ENCODE data around the gene MET.
"Not testable (repeated sequence)": the region's sequence is repeated elsewhere in the genome, so short reads cannot be mapped to it uniquely, and the experiment has no call there.

The MET gene

DNA sequence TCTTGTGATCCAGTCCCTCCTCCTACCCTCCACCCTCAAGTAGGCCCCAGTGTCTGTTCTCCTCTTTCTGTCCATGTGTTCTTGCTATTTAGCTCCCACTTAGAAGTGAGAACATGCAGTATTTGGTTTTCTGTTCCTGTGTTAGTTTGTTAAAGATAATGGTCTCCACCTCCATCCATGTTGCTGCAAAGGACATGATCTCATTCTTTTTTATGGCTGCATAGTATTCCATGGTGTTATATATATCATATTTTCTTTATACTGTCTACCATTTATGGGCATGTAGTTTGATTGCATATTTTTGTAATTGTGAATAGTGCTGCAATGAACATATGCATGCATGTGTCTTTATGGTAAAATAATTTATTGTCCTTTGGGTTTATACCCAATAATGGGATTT is 12.7 kb upstream of the MET start:
- DNase-seq; in situ Hi-C loops (cut with MboI; ENCODE audit: low pct_unique_long_range_greater_than_20kb, low sequenced_read_pairs): not testable (repeated sequence)

DNA sequence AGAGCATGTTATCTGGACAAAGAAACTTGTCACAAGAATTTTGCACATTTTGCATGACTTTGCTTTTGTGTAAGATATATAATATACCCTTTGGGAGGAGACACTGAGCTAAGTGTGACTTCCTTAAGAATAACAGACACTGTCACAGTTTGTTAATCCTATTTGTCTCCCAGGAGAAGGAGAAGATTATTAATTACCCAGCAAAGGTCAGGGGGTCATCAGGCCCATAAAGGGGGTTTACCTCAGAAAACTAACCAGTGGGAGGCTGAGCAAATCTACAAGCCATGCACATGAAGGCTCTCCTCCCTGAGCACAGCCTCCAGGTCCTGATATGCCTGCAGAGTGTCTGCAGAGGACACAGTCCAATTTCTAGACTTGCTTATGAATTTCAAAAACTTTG is 10.1 kb upstream of the MET start:
- in situ Hi-C loops (cut with MboI; ENCODE audit: low pct_unique_long_range_greater_than_20kb, low sequenced_read_pairs) = no loop called here

DNA sequence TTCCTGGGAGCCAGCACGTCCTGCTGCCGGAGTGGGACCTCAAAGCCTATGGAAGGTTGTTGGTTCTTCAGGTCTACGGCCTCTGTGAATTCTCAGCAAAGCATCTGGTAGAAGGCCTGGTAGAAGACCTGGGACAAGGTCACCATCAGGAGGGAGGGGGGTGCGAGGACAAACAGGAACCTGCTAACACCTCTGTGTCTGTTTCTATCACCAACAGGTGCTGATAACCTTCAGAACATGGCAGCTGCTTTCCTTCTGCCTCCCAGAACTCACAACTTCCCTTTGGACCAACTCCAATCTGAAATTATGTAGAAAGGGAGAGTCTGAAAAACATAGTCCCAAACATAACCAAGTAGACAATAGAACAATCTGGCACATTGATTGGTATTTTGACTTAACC is 8.3 kb upstream of the MET start:
- in situ Hi-C loops (cut with MboI; ENCODE audit: low pct_unique_long_range_greater_than_20kb, low sequenced_read_pairs) = no loop called here
- DNase-seq = no peak

More for the DNA sequence above, 10.1 kb upstream of the MET start:
- no peak for DNase-seq

DNA sequence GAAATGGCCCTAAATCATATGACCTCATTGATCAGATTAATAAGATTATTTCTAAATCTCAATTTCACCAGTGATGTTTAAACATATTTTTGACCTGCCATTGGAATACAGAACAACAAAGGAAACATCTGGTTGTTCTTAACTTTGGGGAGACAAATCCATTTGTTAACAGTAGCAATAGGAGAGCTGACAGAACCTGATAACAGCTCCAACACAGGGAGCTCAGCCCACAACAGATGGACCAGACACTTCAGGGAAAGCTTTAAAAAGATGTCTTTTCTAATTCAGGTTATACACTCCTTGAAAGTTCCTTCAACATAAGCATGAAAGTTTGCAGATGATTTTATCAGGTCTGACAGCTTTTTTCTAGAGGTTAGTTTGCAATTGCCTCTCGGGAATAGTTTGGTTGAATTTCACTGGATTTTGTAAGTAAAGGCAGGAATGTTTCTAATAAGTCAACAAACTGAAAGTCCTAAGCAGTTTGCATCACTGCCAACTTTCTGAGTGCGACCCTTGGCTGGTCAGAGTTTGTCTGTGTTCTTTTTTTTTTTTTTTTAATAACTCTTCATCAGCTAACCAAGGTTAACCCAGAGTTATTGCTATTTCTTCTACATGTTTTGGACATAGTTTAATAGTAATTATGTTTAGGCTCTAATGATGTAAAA is 6.5 kb upstream of the MET start:
- in situ Hi-C loops (cut with MboI; ENCODE audit: low pct_unique_long_range_greater_than_20kb, low sequenced_read_pairs) = no loop called here
- no peak for DNase-seq

DNA sequence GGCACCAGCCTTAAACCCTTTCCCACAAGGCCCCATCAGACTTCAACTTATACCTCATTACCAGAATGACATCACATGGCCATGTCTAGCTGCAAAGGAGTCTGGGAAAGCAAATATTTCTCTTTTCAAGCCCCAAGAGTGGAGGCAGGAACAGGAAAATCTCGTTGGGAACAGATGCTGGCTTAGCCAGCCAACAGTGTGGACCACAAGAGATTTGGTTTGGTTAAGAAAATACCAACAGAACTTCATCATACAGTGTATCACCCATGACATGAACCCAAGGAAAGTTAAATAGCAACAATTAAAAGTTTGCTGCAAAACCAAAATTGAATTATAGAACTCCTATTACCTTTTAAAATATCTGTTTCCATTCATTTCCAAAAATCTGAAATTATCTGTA is 2.2 kb upstream of the MET start:
- in situ Hi-C loops (cut with MboI; ENCODE audit: low pct_unique_long_range_greater_than_20kb, low sequenced_read_pairs) = no loop called here
- no peak for DNase-seq

DNA sequence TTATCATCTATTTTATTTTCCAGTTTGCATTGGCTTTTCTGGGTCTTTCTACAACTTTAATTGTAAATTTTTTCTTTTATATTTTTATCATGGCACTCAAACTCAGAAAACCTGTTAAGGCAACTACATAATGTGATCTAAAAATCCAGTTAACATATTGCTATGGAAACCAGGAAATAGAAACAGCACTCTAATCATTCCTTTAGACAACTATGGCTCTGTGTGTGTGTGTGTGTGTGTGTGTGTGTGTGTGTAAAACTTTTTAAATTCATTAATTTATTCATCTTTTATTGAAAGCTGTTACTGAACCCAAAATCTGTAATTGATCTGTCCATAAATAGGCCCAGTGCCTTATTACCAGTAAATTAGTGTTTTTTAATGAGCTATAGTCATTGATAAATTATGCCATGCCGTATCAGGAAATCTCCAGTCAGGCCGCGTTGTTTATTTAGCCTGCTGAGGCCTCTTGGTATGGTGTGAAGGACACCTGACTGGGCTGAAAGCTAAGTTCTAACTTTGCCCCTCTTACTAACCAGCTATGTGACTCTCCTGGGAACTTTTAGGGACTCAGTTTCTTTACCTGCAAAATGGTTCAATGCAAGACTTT is 1.5 kb upstream of the MET start:
- in situ Hi-C loops (cut with MboI; ENCODE audit: low pct_unique_long_range_greater_than_20kb, low sequenced_read_pairs) = no loop called here
- no peak for DNase-seq

DNA sequence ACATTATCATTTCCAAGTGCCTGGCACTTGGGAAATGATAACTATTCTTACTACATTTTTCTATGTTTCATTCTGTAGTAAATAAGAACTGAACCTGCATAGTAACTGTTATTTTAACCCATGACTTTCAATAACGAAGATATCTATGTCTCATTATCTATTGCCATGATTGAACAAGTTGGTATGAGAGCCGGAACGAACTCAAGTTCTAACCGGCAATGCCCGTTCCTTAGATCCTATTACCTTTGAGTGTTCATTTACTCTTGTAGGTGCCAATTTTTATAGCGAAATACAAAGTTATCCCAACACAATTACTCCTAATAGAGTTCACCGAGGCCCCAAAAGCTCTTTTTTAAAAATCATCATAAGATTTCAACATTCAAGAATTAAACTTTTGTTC is 885 bp upstream of the MET start:
- in situ Hi-C loops (cut with MboI; ENCODE audit: low pct_unique_long_range_greater_than_20kb, low sequenced_read_pairs) = no loop called here
- DNase-seq = no peak

DNA sequence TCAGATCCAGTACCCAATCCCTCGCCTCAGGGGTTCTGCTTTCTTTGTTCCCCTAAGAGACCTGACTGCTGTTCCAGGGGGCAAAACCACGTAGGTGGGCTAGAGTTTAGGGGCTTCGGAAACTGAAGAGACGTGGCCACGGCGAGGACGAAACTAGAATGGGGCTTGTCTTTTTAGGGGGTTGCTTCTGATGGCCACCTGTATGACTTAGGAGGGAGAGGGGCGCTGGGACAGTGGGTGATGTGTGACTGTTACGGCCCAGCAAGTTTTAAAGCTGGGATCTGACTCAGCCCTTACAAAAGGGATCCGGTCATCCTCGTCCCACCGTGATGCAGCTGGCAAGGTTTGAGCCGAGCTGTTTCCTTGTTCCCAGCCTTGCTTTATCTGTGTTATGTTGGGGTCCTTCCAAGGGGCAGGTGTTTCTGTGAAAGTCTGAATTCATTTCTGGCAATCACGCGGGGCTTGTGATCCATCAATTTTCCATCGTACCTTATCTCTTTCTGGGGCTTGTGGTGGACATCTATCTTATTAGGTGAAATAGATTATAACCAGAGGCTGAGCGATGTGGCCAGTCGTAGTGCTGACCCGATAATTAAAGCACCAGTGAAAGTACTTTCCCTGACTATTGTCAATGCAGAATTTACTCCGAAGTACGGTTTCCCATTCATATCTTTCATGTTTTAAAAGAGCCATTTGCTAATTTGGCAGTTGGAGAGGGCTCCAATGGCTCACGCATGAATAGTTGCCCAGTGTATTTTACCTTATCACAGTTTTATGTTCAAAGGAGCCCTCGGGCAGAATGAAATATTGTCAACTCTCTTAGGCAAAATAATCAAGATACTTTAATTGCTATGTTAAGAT is 830 bp downstream of the MET start:
- in situ Hi-C loops (cut with MboI; ENCODE audit: low pct_unique_long_range_greater_than_20kb, low sequenced_read_pairs) = no loop called here
- DNase-seq = no peak

DNA sequence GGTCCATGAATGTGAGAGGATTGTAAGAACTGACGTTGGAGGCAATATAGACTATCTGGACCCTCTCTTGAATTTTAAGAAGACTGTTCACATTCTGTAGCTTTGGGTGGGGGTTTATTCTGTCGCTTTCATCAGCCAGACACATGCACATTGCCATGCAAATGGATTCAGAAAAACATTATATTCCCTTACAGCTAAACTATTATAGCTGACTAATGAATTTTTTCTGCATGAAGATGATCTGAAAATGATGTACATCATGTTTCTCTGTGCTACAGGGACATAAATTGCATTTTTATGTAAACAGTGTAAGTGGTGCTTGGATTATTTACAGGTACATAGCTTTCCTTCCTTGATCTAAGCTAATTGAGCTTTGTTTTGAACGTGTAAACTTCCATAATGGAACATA is 1.5 kb downstream of the MET start:
- in situ Hi-C loops (cut with MboI; ENCODE audit: low pct_unique_long_range_greater_than_20kb, low sequenced_read_pairs) = no loop called here
- no peak for DNase-seq

DNA sequence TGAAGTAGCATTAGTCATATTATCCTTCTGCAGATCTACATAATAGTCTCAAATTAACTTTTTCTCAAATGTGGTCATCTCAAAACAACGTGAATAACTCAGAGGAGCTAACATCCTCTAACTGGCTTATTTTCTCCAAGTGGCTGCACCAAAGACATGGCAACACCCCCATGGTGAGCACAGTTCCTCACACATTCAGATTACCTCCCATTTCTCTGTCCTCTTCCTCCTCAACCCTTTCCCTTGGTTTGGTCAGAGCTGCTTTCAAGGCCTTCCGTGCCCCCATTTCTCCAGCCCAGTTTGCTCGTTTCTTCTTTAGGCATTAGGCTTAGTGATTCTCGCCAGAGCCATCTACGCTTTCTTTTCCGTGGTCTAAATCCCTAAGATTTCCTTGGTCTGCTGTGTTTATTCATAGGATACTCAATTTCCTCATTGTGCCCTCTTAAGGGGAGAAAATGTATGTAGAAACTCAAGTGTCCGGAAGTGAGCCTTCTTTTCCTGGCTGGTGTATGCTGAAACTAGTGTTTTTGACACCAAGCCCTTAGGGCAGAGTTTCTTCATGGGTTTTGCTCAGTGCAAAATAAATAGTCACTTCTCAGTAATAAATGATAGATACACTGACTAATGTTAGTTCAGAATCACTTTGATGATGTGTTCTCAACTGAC is 2.6 kb downstream of the MET start:
- in situ Hi-C loops (cut with MboI; ENCODE audit: low pct_unique_long_range_greater_than_20kb, low sequenced_read_pairs) = no loop called here
- DNase-seq = no peak

DNA sequence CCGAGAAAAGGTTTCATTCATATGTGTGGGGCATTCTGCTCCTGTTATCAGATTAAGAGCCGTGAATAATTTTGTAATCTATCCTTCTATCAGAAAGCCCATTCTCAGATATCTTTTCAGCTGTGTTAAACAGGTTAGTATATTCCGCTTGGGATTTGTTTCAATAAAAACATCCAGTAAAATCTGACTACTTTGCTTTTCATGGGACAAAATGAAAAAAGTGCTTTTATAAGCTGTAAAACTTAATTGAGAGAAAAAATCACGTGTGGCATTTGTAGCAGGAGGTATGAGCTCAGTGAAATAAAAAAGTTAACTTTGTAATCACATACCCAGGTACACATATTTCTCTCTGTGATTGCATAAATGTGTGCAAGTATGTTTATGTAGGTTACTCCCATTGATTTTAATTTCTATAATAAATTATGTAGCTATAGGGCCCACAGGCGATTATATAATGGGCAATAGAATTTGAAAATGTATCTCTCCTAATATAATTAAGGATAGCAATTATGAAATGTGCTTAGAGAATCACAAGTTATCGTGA is 3.9 kb downstream of the MET start:
- in situ Hi-C loops (cut with MboI; ENCODE audit: low pct_unique_long_range_greater_than_20kb, low sequenced_read_pairs) = no loop called here
- DNase-seq = no peak

DNA sequence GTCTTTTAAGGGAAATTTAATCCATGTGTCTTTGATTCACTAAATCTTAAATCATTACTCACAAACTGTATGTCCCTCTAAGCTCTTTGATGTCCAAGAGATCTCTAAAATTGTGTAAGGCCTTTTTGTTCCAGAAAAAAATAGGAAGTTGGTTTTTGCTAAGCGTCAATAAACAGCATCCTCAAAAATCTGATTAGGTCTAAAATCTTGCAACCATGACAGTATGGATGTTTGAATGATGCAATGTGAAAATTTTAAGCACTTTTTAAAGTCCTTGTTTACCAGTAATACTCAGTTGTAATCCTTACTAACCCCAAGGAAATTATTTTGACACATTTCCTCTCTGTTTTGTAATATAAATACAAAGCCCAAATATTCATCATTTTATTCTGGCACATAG is 6.8 kb downstream of the MET start:
- DNase-seq = no peak
- in situ Hi-C loops (cut with MboI; ENCODE audit: low pct_unique_long_range_greater_than_20kb, low sequenced_read_pairs) = no loop called here

DNA sequence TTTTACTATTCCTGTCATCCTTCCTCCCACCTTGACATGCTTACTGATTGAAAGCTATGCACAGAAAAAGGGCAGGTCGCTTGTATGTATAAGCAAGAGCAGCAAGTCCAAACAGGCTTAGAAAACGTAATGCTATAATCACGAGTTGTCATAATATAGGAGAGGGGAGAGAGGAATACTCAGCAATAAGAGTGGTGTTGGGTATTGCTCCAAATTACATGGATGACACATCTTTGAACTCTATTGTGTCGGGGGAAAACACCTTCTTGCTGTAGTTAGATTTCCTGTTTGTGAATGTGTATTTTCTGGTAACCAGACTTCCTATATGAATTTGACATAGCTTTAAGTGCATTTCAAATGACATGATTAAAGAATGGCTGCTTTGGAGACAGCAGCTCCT is 7.5 kb downstream of the MET start:
- in situ Hi-C loops (cut with MboI; ENCODE audit: low pct_unique_long_range_greater_than_20kb, low sequenced_read_pairs) = no loop called here
- no peak for DNase-seq

DNA sequence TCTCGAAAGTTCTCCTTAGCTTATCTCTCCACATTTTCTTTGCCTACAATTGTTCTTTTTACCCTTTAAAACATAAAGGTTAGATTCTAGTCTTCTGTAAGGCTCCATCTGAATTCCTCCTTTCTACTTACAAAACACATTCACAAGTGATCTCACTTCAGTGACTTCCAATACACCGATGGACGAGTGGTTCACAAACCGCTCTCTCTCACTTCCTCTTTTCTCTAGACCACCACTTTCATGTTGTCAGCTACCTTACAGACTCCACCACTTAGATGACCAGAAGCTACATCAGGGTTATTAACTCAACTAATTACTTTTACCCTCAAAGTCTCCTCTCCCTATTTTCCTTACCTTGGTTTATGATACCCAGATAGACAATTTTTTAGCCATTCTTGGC is 11.8 kb downstream of the MET start:
- in situ Hi-C loops (cut with MboI; ENCODE audit: low pct_unique_long_range_greater_than_20kb, low sequenced_read_pairs) = no loop called here
- DNase-seq = peak; percentile 77

DNA sequence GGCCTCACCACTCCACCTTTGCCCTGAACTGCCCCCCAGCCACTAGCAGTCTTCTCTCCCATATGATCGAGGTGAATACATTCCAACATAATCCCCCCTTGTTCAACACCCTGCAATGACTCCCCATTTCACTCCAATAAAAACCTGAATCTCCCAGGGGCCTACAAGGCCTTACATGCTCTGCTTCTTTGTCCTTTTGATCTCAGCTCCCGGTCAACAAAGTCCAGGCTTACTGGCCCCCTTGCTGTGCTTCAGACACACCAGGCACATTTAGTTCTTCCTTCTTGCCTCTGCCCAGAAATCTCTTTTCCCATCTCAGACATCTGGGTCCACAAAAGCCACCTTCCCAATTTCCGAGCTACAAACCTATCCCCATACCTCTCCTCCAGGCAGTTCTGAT is 14.0 kb downstream of the MET start:
- in situ Hi-C loops (cut with MboI; ENCODE audit: low pct_unique_long_range_greater_than_20kb, low sequenced_read_pairs) = no loop called here

DNA sequence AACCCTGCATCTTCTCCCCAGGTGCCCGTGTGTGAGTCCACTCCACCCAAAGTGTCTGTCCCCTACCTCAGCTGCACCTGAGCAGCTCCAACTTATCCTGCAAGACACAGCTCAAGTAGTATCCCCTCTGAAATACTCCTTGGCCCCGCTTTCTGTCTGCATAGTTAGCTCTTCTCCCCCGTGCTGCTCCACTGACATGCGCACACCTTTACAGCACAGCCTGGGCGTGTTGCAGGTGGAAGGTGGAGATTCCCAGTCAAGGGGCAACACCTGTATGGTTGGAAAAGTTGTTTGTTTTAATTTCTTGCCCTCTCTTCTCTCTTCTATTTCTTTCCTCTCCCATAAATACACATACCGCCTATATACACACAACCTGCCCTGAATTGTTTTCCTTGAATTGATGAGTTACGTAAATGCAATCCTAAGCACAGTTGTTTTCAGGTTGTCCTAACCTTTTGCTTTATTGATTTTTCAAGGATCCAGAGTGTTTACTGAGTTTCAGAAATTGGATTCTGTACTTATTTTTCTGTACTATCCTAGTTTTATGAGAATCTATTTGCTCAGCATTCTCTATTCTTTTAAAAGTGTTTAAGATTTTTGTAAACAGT is 14.9 kb downstream of the MET start:
- in situ Hi-C loops (cut with MboI; ENCODE audit: low pct_unique_long_range_greater_than_20kb, low sequenced_read_pairs) = no loop called here
- no peak for DNase-seq

More for the DNA sequence above, 14.0 kb downstream of the MET start:
- no peak for DNase-seq

DNA sequence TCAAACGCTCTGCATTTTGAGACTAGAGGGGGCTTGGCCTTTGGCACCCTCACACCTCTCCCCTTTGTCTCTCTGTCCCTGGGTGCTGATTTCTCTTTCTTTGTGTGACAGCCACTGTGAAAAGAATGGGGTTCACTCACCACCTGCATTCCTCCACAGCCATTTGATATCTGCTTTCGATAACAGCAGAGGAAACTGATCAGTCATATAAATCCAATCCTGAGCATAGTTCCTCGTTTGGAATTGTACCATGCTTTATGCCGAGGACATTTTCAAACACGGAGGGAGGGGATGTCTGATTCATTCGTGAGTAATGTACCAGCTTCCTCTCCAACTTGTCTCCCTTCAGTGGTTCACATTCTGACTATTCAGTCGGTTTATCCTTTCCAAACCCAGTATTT is 15.8 kb downstream of the MET start:
- in situ Hi-C loops (cut with MboI; ENCODE audit: low pct_unique_long_range_greater_than_20kb, low sequenced_read_pairs) = no loop called here
- DNase-seq = no peak

DNA sequence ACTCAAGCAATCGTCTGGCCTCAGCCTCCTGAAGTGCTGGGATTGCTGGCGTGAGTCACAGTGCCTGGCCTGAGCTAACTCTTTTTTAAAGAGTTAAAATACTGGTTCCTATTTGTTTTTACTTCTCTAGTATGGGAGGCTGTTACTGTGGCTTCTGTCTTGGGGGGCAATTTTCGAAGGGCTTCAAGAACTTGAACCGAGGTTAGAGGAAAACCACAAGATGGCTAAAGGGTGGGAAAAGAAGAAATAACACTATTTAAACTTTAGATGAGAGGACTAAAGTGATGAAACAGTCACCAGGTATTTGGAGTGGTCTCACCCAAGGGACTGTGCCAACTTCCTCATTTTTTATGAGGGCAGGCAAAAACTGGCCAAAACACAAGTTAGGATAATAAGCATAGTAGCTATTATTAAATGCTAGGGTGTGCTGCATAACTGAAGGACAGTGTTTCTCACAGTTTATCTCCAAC is 17.8 kb downstream of the MET start:
- DNase-seq = peak; percentile 34
- in situ Hi-C loops (cut with MboI; ENCODE audit: low pct_unique_long_range_greater_than_20kb, low sequenced_read_pairs) = no loop called here

DNA sequence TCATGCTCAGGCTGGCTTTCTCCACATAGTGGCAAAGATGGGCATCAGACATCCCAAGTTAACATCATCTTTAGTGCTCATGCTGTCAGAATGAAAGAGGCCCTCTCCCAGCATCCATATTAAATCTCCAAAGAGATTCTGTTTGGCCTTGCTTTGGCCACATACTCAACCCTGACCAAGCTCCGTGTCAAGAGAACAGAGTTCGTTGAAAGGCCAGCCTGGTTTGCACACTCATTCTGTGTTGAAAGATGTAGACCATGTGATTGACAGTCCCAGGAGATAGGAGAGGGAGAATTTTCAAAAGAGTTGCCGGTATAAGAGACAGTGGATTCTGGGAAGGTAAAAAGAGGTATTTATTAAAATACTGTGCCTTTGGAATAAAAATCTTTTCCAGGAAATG is 19.7 kb downstream of the MET start:
- in situ Hi-C loops (cut with MboI; ENCODE audit: low pct_unique_long_range_greater_than_20kb, low sequenced_read_pairs) = no loop called here
- DNase-seq = no peak

All from KBM-7 (cell line).